Endothelial cell of umbilical vein (primary cell): ENCODE data around the gene NALCN. TPM values are rescaled to one million over a fixed set of nuclear protein-coding genes. Genes with fewer than 3 reads are reported as not detected.

ENCODE experiments used
- BruUV-seq: library from RNA; stranded (reverse); fragments of 400-500 nt; replicated peaks from 2 replicates; lab custom pipeline; 2021; lab: Mats Ljungman, UMichigan
- CTCF ChIA-PET: fragments of 300-600, 350-600 bp; sonication (Branson Sonifier 250); formaldehyde crosslinking; loops from one replicate; lab custom pipeline; 2021; ENCODE audit warnings: antibody characterized with exemption, inconsistent platforms; lab: Charles Lee
- POLR2A ChIA-PET: fragments of 300-600, 350-600 bp; sonication (Branson Sonifier 250); formaldehyde crosslinking; loops from one replicate; lab custom pipeline; 2021; ENCODE audit warnings: antibody characterized with exemption, inconsistent platforms; lab: Charles Lee
- DNase-seq: peaks from one replicate; pipeline ENCODE4 v3.0.0-alpha.2; 2011; ENCODE audit warnings: low read depth, low spot score
- FAIRE-seq: peaks from 2 replicates; lab custom pipeline; 2011; peaks lifted over from hg19 to GRCh38; lab: Jason Lieb, UNC
- H2AFZ ChIP-seq: 2 replicates; pipeline ENCODE4 v1.6.0; 2012; ENCODE audit warnings: low read depth, low read length, control low read depth, inconsistent platforms
- H3K27ac ChIP-seq: 2 replicates; pipeline ENCODE4 v1.5.1; 2011; ENCODE audit warnings: low read depth, mild to moderate bottlenecking, control low read depth, low read length, moderate library complexity; ENCODE audit not compliant: insufficient read depth
- H3K27me3 ChIP-seq, 2 experiments: 2 replicates each; pipeline versions ENCODE4 v1.6.0 to v1.6.1; 2011; ENCODE audit warnings: low read length in 2 of 2, mixed read lengths in 1 of 2; ENCODE audit not compliant: control insufficient read depth in 2 of 2, insufficient read depth in 2 of 2
- H3K36me3 ChIP-seq, 2 experiments: 2 replicates in 1 of 2; 3 replicates in 1 of 2; pipeline ENCODE4 v1.5.1; 2011; ENCODE audit warnings: low read length in 2 of 2, mild to moderate bottlenecking in 1 of 2, moderate library complexity in 1 of 2; ENCODE audit not compliant: control insufficient read depth in 2 of 2, insufficient read depth in 2 of 2; ENCODE audit errors: extremely low read depth in 1 of 2
- H3K4me1 ChIP-seq: 3 replicates; pipeline ENCODE4 v1.5.1; 2011; ENCODE audit warnings: mild to moderate bottlenecking, low read length; ENCODE audit not compliant: control insufficient read depth, insufficient read depth; ENCODE audit errors: extremely low read depth
- H3K4me2 ChIP-seq: 2 replicates; pipeline ENCODE4 v1.6.1; 2011; ENCODE audit warnings: low read length, control low read depth, mixed read lengths; ENCODE audit not compliant: insufficient read depth
- H3K4me3 ChIP-seq, 3 experiments: fragments of 200-600 bp in 1 of 3; sonication (generic), shearing (Covaris generic) in 1 of 3; replicated peaks in 1 of 3; 2 replicates each; pipeline ENCODE4 v1.5.1; 2011 to 2016; ENCODE audit warnings: control low read depth in 3 of 3, low read length in 3 of 3, mild to moderate bottlenecking in 2 of 3, inconsistent platforms in 1 of 3, low read depth in 1 of 3, moderate library complexity in 1 of 3; ENCODE audit not compliant: insufficient read depth in 1 of 3
- H3K79me2 ChIP-seq: 2 replicates; pipeline ENCODE4 v1.6.0; 2012; ENCODE audit warnings: low read length, inconsistent platforms; ENCODE audit not compliant: control insufficient read depth, insufficient read depth
- H3K9ac ChIP-seq: replicated peaks from 2 replicates; pipeline ENCODE3; 2011; ENCODE audit warnings: low read length, control low read depth; ENCODE audit not compliant: insufficient read depth; ENCODE audit errors: extremely low read depth
- H3K9me1 ChIP-seq: replicated peaks from 3 replicates; pipeline ENCODE4 v1.6.0; 2011; ENCODE audit warnings: mild to moderate bottlenecking, low read length; ENCODE audit not compliant: control insufficient read depth, insufficient read depth; ENCODE audit errors: extremely low read depth
- H3K9me3 ChIP-seq: replicated peaks from 2 replicates; pipeline ENCODE4 v1.5.1; 2012; ENCODE audit warnings: low read length, inconsistent platforms; ENCODE audit not compliant: control insufficient read depth, insufficient read depth
- H4K20me1 ChIP-seq: replicated peaks from 2 replicates; pipeline ENCODE3; 2011; ENCODE audit warnings: mild to moderate bottlenecking, low read length; ENCODE audit not compliant: control insufficient read depth, insufficient read depth; ENCODE audit errors: extremely low read depth
- CTCF ChIP-seq, 2 donors: IDR thresholded peaks; 1 replicate in 1 of 2; 2 replicates in 1 of 2; pipeline ENCODE4 v1.5.1; 2011; ENCODE audit warnings: low read length in 2 of 2, mild to moderate bottlenecking in 2 of 2, moderate library complexity in 2 of 2, control low read depth in 1 of 2, inconsistent platforms in 1 of 2, low read depth in 1 of 2; ENCODE audit not compliant: insufficient read depth in 1 of 2; ENCODE audit errors: extremely low read depth in 1 of 2
- EZH2 ChIP-seq: IDR thresholded peaks from 2 replicates; pipeline ENCODE4 v1.6.1; 2012; ENCODE audit warnings: borderline replicate concordance, low read depth, mild to moderate bottlenecking, moderate library complexity, low read length, inconsistent platforms; ENCODE audit not compliant: severe bottlenecking
- FOS ChIP-seq: IDR thresholded peaks from 2 replicates; pipeline ENCODE4 v1.6.1; 2011; ENCODE audit warnings: mild to moderate bottlenecking, low read length, moderate library complexity, borderline replicate concordance; ENCODE audit not compliant: insufficient read depth
- GATA2 ChIP-seq: IDR thresholded peaks from 2 replicates; pipeline ENCODE4 v1.7.0; 2011; ENCODE audit warnings: low read depth, mild to moderate bottlenecking, moderate library complexity, mixed read lengths, low read length; ENCODE audit not compliant: insufficient read length, insufficient read depth
- JUN ChIP-seq: IDR thresholded peaks from 2 replicates; pipeline ENCODE4 v1.6.1; 2011; ENCODE audit warnings: borderline replicate concordance, low read depth; ENCODE audit not compliant: insufficient read length, insufficient read depth
- MAX ChIP-seq: IDR thresholded peaks from 2 replicates; pipeline ENCODE4 v1.6.1; 2011; ENCODE audit not compliant: insufficient read depth, insufficient read length
- MYC ChIP-seq: IDR thresholded peaks from one replicate; pipeline ENCODE4 v1.6.1; 2011; ENCODE audit warnings: mild to moderate bottlenecking, low read depth, low read length
- POLR2A ChIP-seq: IDR thresholded peaks from 2 replicates; pipeline ENCODE4 v1.6.1; 2012; ENCODE audit warnings: low read depth, mild to moderate bottlenecking, control low read depth, low read length
- POLR2AphosphoS5 ChIP-seq: IDR thresholded peaks from 2 replicates; pipeline ENCODE4 v1.6.1; 2012; ENCODE audit warnings: low read depth, mild to moderate bottlenecking, control low read depth, low read length, moderate library complexity; ENCODE audit not compliant: insufficient read depth
- dilution Hi-C: fragments of 300-500 bp; cut with MboI; formaldehyde crosslinking; loops from one replicate; pipeline ENCODE4 v1.15.0; 2019; ENCODE audit warnings: low sequenced_read_pairs; ENCODE audit not compliant: extremely low pct_ligation_motif_present
- intact Hi-C: fragments of 100-400 bp; cut with micrococcal nuclease; formaldehyde crosslinking; loops from one replicate; pipeline ENCODE4 v1.10.0; 2022
- polyA plus RNA-seq, 4 experiments: library from polyadenylated mRNA; depleted of rRNA in 3 of 4; stranded (reverse) in 3 of 4; unstranded in 1 of 4; fragments of >200 nt; gene quantifications; 2 replicates each; pipeline versions ENCODE4 v1.2.1 to v1.2.3, GENCODE V29; 2011 to 2012; ENCODE audit warnings: missing spikeins in 1 of 4
- total RNA-seq: library from RNA; stranded (reverse); gene quantifications from 2 replicates; pipeline ENCODE4 v1.2.3, GENCODE V29; 2021

Gene NALCN
- total and polyA plus RNA-seq, 2 donors (not counting 3 experiments of a cell fraction or from before 2014, with no cell fraction given): 3.3 to 4.4 TPM

- DNase-seq (no peak), FAIRE-seq (no peak)
- H3K79me2 ChIP-seq: no peaks in the 10 kb centered on the region
- H3K36me3 ChIP-seq: no peaks in the 10 kb centered on the region
- dilution Hi-C loops (no loop called here), intact Hi-C loops (loop anchor here (5.0 kb wide), 1 partner anchor 185 kb away; the partner anchor contains the start of gene NALCN)
- no peak overlapping the region for H2AFZ ChIP-seq
- H3K9me1 ChIP-seq: no peaks in the 10 kb centered on the region
- CTCF ChIA-PET: no interaction called here
- POLR2A ChIA-PET: no interaction called here
- BruUV-seq: no TSS peak
- no peaks in the 10 kb centered on the region for H3K4me1 ChIP-seq
- no peak overlapping the region for H3K27ac ChIP-seq
- H3K9ac ChIP-seq: no peak overlapping the region
- TF ChIP-seq GATA2 (no peak), MAX (no peak), MYC (no peak), EZH2 (no peak), POLR2A (no peak), POLR2AphosphoS5 (no peak), JUN (no peak), CTCF (IDR thresholded peaks at IDR 0.05; ENCODE audit: extremely low read depth in 1 of 2, insufficient read depth in 1 of 2, low read depth in 1 of 2, low read length in 2 of 2) (no peak), FOS (no peak)
- H3K27me3 ChIP-seq: no peaks in the 10 kb centered on the region
- no peak overlapping the region for H3K4me3 ChIP-seq
- no peak overlapping the region for H3K4me2 ChIP-seq
- no peaks in the 10 kb centered on the region for H3K9me3 ChIP-seq
- H4K20me1 ChIP-seq: no peaks in the 10 kb centered on the region
These were observed 184.4 kb downstream of the NALCN start for GRCh38 chr13:101231751-101232428.
